Activated naive CD8-positive, alpha-beta T cell treated with anti-CD3 and anti-CD28 coated beads, Interleukin-2, amount 50 U/mL, for 24 hours (primary cell): Measurements from ENCODE around the gene ORC6.
A peak's percentile ranks its signal among the peaks of the same experiment; 100 is the strongest.

Experiments used
- ATAC-seq: fragments of 150-1000 bp; cut with Tn5 transposase; one replicate; pipeline ENCODE4 v1.10.0; 2021
- DNase-seq: peaks from one replicate; pipeline ENCODE4 v3.0.0; 2021
- H3K27ac Mint-ChIP-seq: one replicate; pipeline ENCODE4 v1.8.0; 2021; ENCODE audit warnings: mild to moderate bottlenecking, mixed read lengths
- H3K27me3 Mint-ChIP-seq: one replicate; pipeline ENCODE4 v1.8.0; 2021; ENCODE audit warnings: mixed read lengths
- H3K36me3 Mint-ChIP-seq: one replicate; pipeline ENCODE4 v1.8.0; 2021; ENCODE audit warnings: low read depth, mixed read lengths
- H3K4me1 Mint-ChIP-seq: one replicate; pipeline ENCODE4 v1.8.0; 2021; ENCODE audit warnings: mixed read lengths
- H3K4me3 Mint-ChIP-seq: one replicate; pipeline ENCODE4 v1.8.0; 2021; ENCODE audit warnings: mild to moderate bottlenecking, moderate library complexity, mixed read lengths
- H3K9me3 Mint-ChIP-seq: one replicate; pipeline ENCODE4 v1.8.0; 2021; ENCODE audit warnings: mixed read lengths

Gene ORC6

GRCh38 chr16:46688654-46689364, 650 bp upstream of the ORC6 start, which contains the start of gene VPS35:
Gene VPS35 (minus strand): TSS chr16:46689178. CDS start chr16:46689133, 45 bp downstream.
- ATAC-seq = peak; percentile 92
- Mint-ChIP-seq H3K4me1 (peaks cover 34% of the 10 kb centered on the region), H3K4me3 (no peak within 1 kb of the TSS), H3K27me3 (no peaks in the 10 kb centered on the region), H3K36me3 (peaks cover 26% of the 10 kb centered on the region), H3K9me3 (no peaks in the 10 kb centered on the region), H3K27ac (no peak within 1 kb of the TSS)
- DNase-seq = peak; percentile 100

GRCh38 chr16:46690281-46691178, 1.1 kb downstream of the ORC6 start:
- Mint-ChIP-seq H3K4me3 (no peak overlapping the region), H3K36me3 (peaks cover 36% of the 10 kb centered on the region), H3K27me3 (no peaks in the 10 kb centered on the region), H3K27ac (no peak overlapping the region), H3K4me1 (peaks cover 24% of the 10 kb centered on the region), H3K9me3 (no peaks in the 10 kb centered on the region)
- ATAC-seq (no peak), DNase-seq (no peak)

GRCh38 chr16:46691726-46692125, 2.3 kb downstream of the ORC6 start:
- DNase-seq (no peak), ATAC-seq (no peak)
- H3K4me3 Mint-ChIP-seq = no peak overlapping the region
- no peaks in the 10 kb centered on the region for H3K9me3 Mint-ChIP-seq
- peaks cover 45% of the 10 kb centered on the region for H3K36me3 Mint-ChIP-seq
- peaks cover 16% of the 10 kb centered on the region for H3K4me1 Mint-ChIP-seq
- no peak overlapping the region for H3K27ac Mint-ChIP-seq
- H3K27me3 Mint-ChIP-seq = no peaks in the 10 kb centered on the region

- no peak for ATAC-seq
- no peak overlapping the region for H3K4me3 Mint-ChIP-seq
- H3K4me1 Mint-ChIP-seq = no peaks in the 10 kb centered on the region
- no peak overlapping the region for H3K27ac Mint-ChIP-seq
- no peaks in the 10 kb centered on the region for H3K9me3 Mint-ChIP-seq
- H3K36me3 Mint-ChIP-seq = peaks cover 55% of the 10 kb centered on the region
- no peaks in the 10 kb centered on the region for H3K27me3 Mint-ChIP-seq
- no peak for DNase-seq
Measured at GRCh38 chr16:46693598-46693997, 4.1 kb downstream of the ORC6 start.

- Mint-ChIP-seq H3K36me3 (peaks cover 57% of the 10 kb centered on the region), H3K27me3 (no peaks in the 10 kb centered on the region), H3K4me1 (no peaks in the 10 kb centered on the region), H3K27ac (no peak overlapping the region), H3K4me3 (no peak overlapping the region), H3K9me3 (no peaks in the 10 kb centered on the region)
- DNase-seq (no peak), ATAC-seq (no peak)
Measured at GRCh38 chr16:46695937-46696336, 6.5 kb downstream of the ORC6 start.

GRCh38 chr16:46696957-46697356, 7.5 kb downstream of the ORC6 start:
- no peak overlapping the region for H3K27ac Mint-ChIP-seq
- no peaks in the 10 kb centered on the region for H3K27me3 Mint-ChIP-seq
- H3K4me3 Mint-ChIP-seq = no peak overlapping the region
- DNase-seq (no peak), ATAC-seq (no peak)
- H3K4me1 Mint-ChIP-seq = no peaks in the 10 kb centered on the region
- H3K9me3 Mint-ChIP-seq = no peaks in the 10 kb centered on the region
- H3K36me3 Mint-ChIP-seq = peaks cover 50% of the 10 kb centered on the region

GRCh38 chr16:46700048-46700447, 10.6 kb downstream of the ORC6 start:
- ATAC-seq (no peak), DNase-seq (no peak)
- Mint-ChIP-seq H3K4me1 (no peaks in the 10 kb centered on the region), H3K27me3 (no peaks in the 10 kb centered on the region), H3K36me3 (peaks cover 36% of the 10 kb centered on the region), H3K9me3 (no peaks in the 10 kb centered on the region), H3K27ac (no peak overlapping the region), H3K4me3 (no peak overlapping the region)

GRCh38 chr16:46701615-46702014, 12.2 kb downstream of the ORC6 start:
- H3K4me1 Mint-ChIP-seq = no peaks in the 10 kb centered on the region
- H3K9me3 Mint-ChIP-seq = no peaks in the 10 kb centered on the region
- no peak for DNase-seq
- H3K27me3 Mint-ChIP-seq = no peaks in the 10 kb centered on the region
- H3K36me3 Mint-ChIP-seq = peaks cover 23% of the 10 kb centered on the region
- ATAC-seq = no peak
- no peak overlapping the region for H3K4me3 Mint-ChIP-seq
- H3K27ac Mint-ChIP-seq = no peak overlapping the region

GRCh38 chr16:46702030-46702429, 12.6 kb downstream of the ORC6 start:
- no peak overlapping the region for H3K27ac Mint-ChIP-seq
- ATAC-seq = no peak

GRCh38 chr16:46706642-46707041, 17.2 kb downstream of the ORC6 start:
- ATAC-seq (no peak), DNase-seq (no peak)
- Mint-ChIP-seq H3K27ac (no peak overlapping the region), H3K27me3 (no peaks in the 10 kb centered on the region), H3K9me3 (no peaks in the 10 kb centered on the region), H3K4me3 (no peak overlapping the region), H3K36me3 (peaks cover 6% of the 10 kb centered on the region), H3K4me1 (peaks cover 2% of the 10 kb centered on the region)

More at GRCh38 chr16:46702030-46702429, 12.6 kb downstream of the ORC6 start:
- Mint-ChIP-seq H3K4me1 (no peaks in the 10 kb centered on the region), H3K4me3 (no peak overlapping the region), H3K36me3 (peaks cover 21% of the 10 kb centered on the region), H3K27me3 (no peaks in the 10 kb centered on the region), H3K9me3 (no peaks in the 10 kb centered on the region)
- DNase-seq = no peak

- H3K9me3 Mint-ChIP-seq = no peaks in the 10 kb centered on the region
- no peak overlapping the region for H3K4me3 Mint-ChIP-seq
- no peaks in the 10 kb centered on the region for H3K36me3 Mint-ChIP-seq
- H3K27me3 Mint-ChIP-seq = no peaks in the 10 kb centered on the region
- DNase-seq (no peak), ATAC-seq (no peak)
- H3K27ac Mint-ChIP-seq = no peak overlapping the region
- peaks cover 4% of the 10 kb centered on the region for H3K4me1 Mint-ChIP-seq
Measured at GRCh38 chr16:46709469-46710005, 20.1 kb downstream of the ORC6 start.

- DNase-seq (no peak), ATAC-seq (no peak)
- H3K36me3 Mint-ChIP-seq = no peaks in the 10 kb centered on the region
- H3K4me3 Mint-ChIP-seq = no peak overlapping the region
- H3K27me3 Mint-ChIP-seq = no peaks in the 10 kb centered on the region
- no peaks in the 10 kb centered on the region for H3K9me3 Mint-ChIP-seq
- peaks cover 4% of the 10 kb centered on the region for H3K4me1 Mint-ChIP-seq
- H3K27ac Mint-ChIP-seq = no peak overlapping the region
Measured at GRCh38 chr16:46711106-46712058, 21.9 kb downstream of the ORC6 start.

- Mint-ChIP-seq H3K4me1 (peaks cover 4% of the 10 kb centered on the region), H3K36me3 (no peaks in the 10 kb centered on the region), H3K9me3 (no peaks in the 10 kb centered on the region), H3K27me3 (no peaks in the 10 kb centered on the region), H3K27ac (no peak overlapping the region), H3K4me3 (no peak overlapping the region)
- ATAC-seq (no peak), DNase-seq (no peak)
Measured at GRCh38 chr16:46712911-46713310, 23.5 kb downstream of the ORC6 start.

- Mint-ChIP-seq H3K4me1 (peaks cover 4% of the 10 kb centered on the region), H3K9me3 (no peaks in the 10 kb centered on the region), H3K27me3 (no peaks in the 10 kb centered on the region), H3K27ac (no peak overlapping the region), H3K36me3 (no peaks in the 10 kb centered on the region), H3K4me3 (no peak overlapping the region)
- ATAC-seq (no peak), DNase-seq (no peak)
Measured at GRCh38 chr16:46713634-46714033, 24.2 kb downstream of the ORC6 start.
